H1 (cell line): ENCODE results near the gene ITFG2. TPM values are rescaled to one million over a fixed set of nuclear protein-coding genes. Genes with fewer than 3 reads are reported as not detected.
A peak's percentile ranks its signal among the peaks of the same experiment; 100 is the strongest.

Experiments used
- CTCF ChIA-PET: fragments of 300-600 bp; sonication (Branson Sonifier 250); formaldehyde crosslinking; loops from one replicate; lab custom pipeline; 2021; ENCODE audit not compliant: partially characterized antibody; lab: Charles Lee
- POLR2A ChIA-PET: fragments of 300-600 bp; sonication (Branson Sonifier 250); formaldehyde crosslinking; loops from one replicate; lab custom pipeline; 2021; ENCODE audit warnings: inconsistent platforms; ENCODE audit not compliant: partially characterized antibody; lab: Charles Lee
- DNase-seq, 2 experiments: peaks; one replicate each; pipeline versions ENCODE4 v3.0.0 to v3.0.0-alpha.2; 2010 to 2022; ENCODE audit warnings: low spot score in 2 of 2, low read depth in 1 of 2, mixed read lengths in 1 of 2
- FAIRE-seq: peaks from 2 replicates; lab custom pipeline; 2011; peaks lifted over from hg19 to GRCh38; lab: Jason Lieb, UNC
- H2AFZ ChIP-seq: 2 replicates; pipeline ENCODE4 v1.8.1; 2012; ENCODE audit warnings: low read length, inconsistent platforms
- H2AK5ac ChIP-seq: 2 replicates; pipeline ENCODE4 v1.6.1; 2013; ENCODE audit warnings: low read depth, low read length
- H2BK120ac ChIP-seq: replicated peaks from 2 replicates; pipeline ENCODE3; 2013; ENCODE audit warnings: low read depth, low read length, inconsistent platforms
- H2BK12ac ChIP-seq: 2 replicates; pipeline ENCODE4 v1.6.1; 2013; ENCODE audit warnings: low read depth, low read length
- H2BK15ac ChIP-seq: 2 replicates; pipeline ENCODE4 v1.6.1; 2013; ENCODE audit warnings: low read length
- H2BK20ac ChIP-seq: 2 replicates; pipeline ENCODE4 v1.6.1; 2013; ENCODE audit warnings: low read length
- H2BK5ac ChIP-seq: 2 replicates; pipeline ENCODE4 v1.6.1; 2013; ENCODE audit warnings: low read depth, low read length
- H3K14ac ChIP-seq: 2 replicates; pipeline ENCODE4 v1.6.1; 2013; ENCODE audit warnings: inconsistent platforms; ENCODE audit not compliant: insufficient read length
- H3K18ac ChIP-seq: 2 replicates; pipeline ENCODE4 v1.6.1; 2013; ENCODE audit warnings: low read length; ENCODE audit errors: extremely low read depth
- H3K23ac ChIP-seq: 2 replicates; pipeline ENCODE4 v1.6.1; 2013; ENCODE audit warnings: inconsistent platforms; ENCODE audit not compliant: insufficient read length
- H3K23me2 ChIP-seq: 2 replicates; pipeline ENCODE4 v1.6.1; 2013; ENCODE audit warnings: low read depth, low read length
- H3K27ac ChIP-seq: 2 replicates; pipeline ENCODE4 v1.6.1; 2011; ENCODE audit warnings: low read depth, low read length, inconsistent platforms
- H3K27me3 ChIP-seq, 4 experiments: replicated peaks in 1 of 4; 1 replicate in 1 of 4; 2 replicates in 3 of 4; pipeline versions ENCODE4 v1.6.1 to v1.8.1; 2011 to 2013; ENCODE audit warnings: low read length in 3 of 4, mild to moderate bottlenecking in 3 of 4, inconsistent platforms in 2 of 4, mixed read lengths in 2 of 4, moderate library complexity in 1 of 4; ENCODE audit not compliant: control insufficient read depth in 3 of 4, insufficient read depth in 3 of 4; ENCODE audit errors: extremely low read depth in 1 of 4
- H3K36me3 ChIP-seq, 4 experiments: 2 replicates each; pipeline versions ENCODE4 v1.6.1 to v1.8.1; 2011 to 2013; ENCODE audit warnings: mild to moderate bottlenecking in 4 of 4, low read length in 3 of 4, moderate library complexity in 2 of 4, control low read depth in 1 of 4, inconsistent platforms in 1 of 4; ENCODE audit not compliant: insufficient read depth in 4 of 4, control insufficient read depth in 2 of 4
- H3K4ac ChIP-seq: replicated peaks from 2 replicates; pipeline ENCODE3; 2013; ENCODE audit warnings: low read length, low read depth, mixed read lengths, inconsistent platforms; ENCODE audit not compliant: insufficient read length
- H3K4me1 ChIP-seq, 4 experiments: replicated peaks in 1 of 4; 1 replicate in 1 of 4; 2 replicates in 3 of 4; pipeline versions ENCODE4 v1.6.1 to v1.8.1; 2011 to 2013; ENCODE audit warnings: low read length in 3 of 4, inconsistent platforms in 2 of 4, mixed read lengths in 1 of 4; ENCODE audit not compliant: insufficient read depth in 4 of 4, control insufficient read depth in 3 of 4
- H3K4me2 ChIP-seq, 2 experiments: 2 replicates each; pipeline versions ENCODE4 v1.6.1 to v1.8.1; 2011 to 2013; ENCODE audit warnings: low read depth in 2 of 2, low read length in 2 of 2, control low read depth in 1 of 2, inconsistent platforms in 1 of 2, mild to moderate bottlenecking in 1 of 2; ENCODE audit not compliant: insufficient read depth in 1 of 2
- H3K4me3 ChIP-seq, 4 experiments: fragments of 200-600, 300-600 bp in 1 of 4; sonication (generic), shearing (Covaris generic), sonication (Bioruptor Twin) in 1 of 4; 2 replicates each; pipeline versions ENCODE4 v1.5.1 to v1.8.1; 2011 to 2016; ENCODE audit warnings: low read length in 4 of 4, low read depth in 3 of 4, control low read depth in 2 of 4, inconsistent platforms in 2 of 4, mild to moderate bottlenecking in 2 of 4, mixed read lengths in 1 of 4, moderate library complexity in 1 of 4; ENCODE audit not compliant: insufficient read depth in 2 of 4; ENCODE audit errors: extremely low read depth in 1 of 4
- H3K56ac ChIP-seq: replicated peaks from 2 replicates; pipeline ENCODE3; 2013; ENCODE audit warnings: low read depth, mild to moderate bottlenecking, mixed read lengths, low read length, inconsistent platforms; ENCODE audit not compliant: insufficient read length
- H3K79me1 ChIP-seq: 2 replicates; pipeline ENCODE4 v1.6.1; 2013; ENCODE audit warnings: low read depth, low read length, control low read depth
- H3K79me2 ChIP-seq, 2 experiments: 2 replicates each; pipeline versions ENCODE4 v1.6.1 to v1.8.1; 2012 to 2013; ENCODE audit warnings: low read length in 2 of 2, mild to moderate bottlenecking in 2 of 2, inconsistent platforms in 1 of 2; ENCODE audit not compliant: insufficient read depth in 2 of 2, control insufficient read depth in 1 of 2
- H3K9ac ChIP-seq, 4 experiments: replicated peaks in 1 of 4; 1 replicate in 1 of 4; 2 replicates in 3 of 4; pipeline versions ENCODE4 v1.6.1 to v1.8.1; 2011 to 2013; ENCODE audit warnings: low read depth in 3 of 4, low read length in 3 of 4, control low read depth in 2 of 4, mild to moderate bottlenecking in 2 of 4, moderate library complexity in 2 of 4, inconsistent platforms in 1 of 4; ENCODE audit errors: extremely low read depth in 1 of 4
- H3K9me3 ChIP-seq, 2 experiments: 2 replicates each; pipeline versions ENCODE4 v1.6.1 to v1.8.1; 2012 to 2013; ENCODE audit warnings: mild to moderate bottlenecking in 2 of 2, moderate library complexity in 2 of 2, control low read depth in 1 of 2, inconsistent platforms in 1 of 2, low read depth in 1 of 2, low read length in 1 of 2, mixed read lengths in 1 of 2; ENCODE audit not compliant: insufficient read depth in 2 of 2
- H4K20me1 ChIP-seq, 2 experiments: replicated peaks in 1 of 2; 2 replicates each; pipeline versions ENCODE3 to v1.8.1; 2011 to 2013; ENCODE audit warnings: inconsistent platforms in 2 of 2, low read length in 2 of 2, mild to moderate bottlenecking in 1 of 2; ENCODE audit not compliant: insufficient read depth in 2 of 2, control insufficient read depth in 1 of 2
- H4K5ac ChIP-seq: 2 replicates; pipeline ENCODE4 v1.6.1; 2013; ENCODE audit warnings: low read length, low read depth, mixed read lengths, inconsistent platforms; ENCODE audit not compliant: insufficient read length
- H4K8ac ChIP-seq: 2 replicates; pipeline ENCODE4 v1.8.0; 2013; ENCODE audit warnings: mild to moderate bottlenecking, moderate library complexity, low read length, inconsistent platforms; ENCODE audit not compliant: insufficient read depth; ENCODE audit errors: extremely low read depth
- H4K91ac ChIP-seq: replicated peaks from 2 replicates; pipeline ENCODE3; 2013; ENCODE audit warnings: low read length, mixed read lengths, inconsistent platforms; ENCODE audit not compliant: insufficient read length
- ASH2L ChIP-seq: fragments of 200-600, 300-600 bp; sonication (generic); IDR thresholded peaks from one replicate; pipeline ENCODE4 v1.7.1; 2017; ENCODE audit warnings: low read length
- KDM4A ChIP-seq: IDR thresholded peaks from one replicate; pipeline ENCODE4 v1.7.1; 2012; ENCODE audit warnings: low read depth, mild to moderate bottlenecking, moderate library complexity, low read length, inconsistent platforms; ENCODE audit not compliant: severe bottlenecking
- NRF1 ChIP-seq: IDR thresholded peaks from 2 replicates; pipeline ENCODE4 v1.6.1; 2011; ENCODE audit warnings: mild to moderate bottlenecking, low read depth, low read length, improper control_type of control experiment
- RAD21 ChIP-seq, 2 experiments: IDR thresholded peaks in 1 of 2; conservative IDR thresholded peaks in 1 of 2; 2 replicates each; pipeline ENCODE4 v1.6.1; 2011; ENCODE audit warnings: low read depth in 2 of 2, low read length in 2 of 2, improper control_type of control experiment in 1 of 2, inconsistent platforms in 1 of 2, mild to moderate bottlenecking in 1 of 2, moderate library complexity in 1 of 2
- RBBP5 ChIP-seq: IDR thresholded peaks from 2 replicates; pipeline ENCODE4 v1.7.1; 2012; ENCODE audit warnings: low read depth, mild to moderate bottlenecking, inconsistent platforms, low read length, moderate library complexity, borderline replicate concordance
- SIN3A ChIP-seq, 2 experiments: IDR thresholded peaks in 1 of 2; conservative IDR thresholded peaks in 1 of 2; 2 replicates each; pipeline ENCODE4 v1.6.1; 2011 to 2012; ENCODE audit warnings: low read length in 2 of 2, improper control_type of control experiment in 1 of 2, low read depth in 1 of 2, mild to moderate bottlenecking in 1 of 2
- SIX5 ChIP-seq: IDR thresholded peaks from 2 replicates; pipeline ENCODE4 v1.6.1; 2011; ENCODE audit warnings: mild to moderate bottlenecking, low read depth, low read length
- YY1 ChIP-seq: IDR thresholded peaks from 2 replicates; pipeline ENCODE4 v1.6.1; 2011; ENCODE audit warnings: low read depth, mild to moderate bottlenecking, low read length
- WGBS, 2 experiments: shearing (Covaris generic) in 1 of 2; methylation state at CpG; one replicate each; pipeline versions ENCODE4 v1.1.6 to v1.1.7; 2013 to 2015; ENCODE audit warnings: low lambda C conversion rate in 2 of 2, mixed read lengths in 2 of 2, inconsistent platforms in 1 of 2, low coverage in 1 of 2, missing lambda C conversion rate in 1 of 2; ENCODE audit not compliant: insufficient replicate concordance in 2 of 2, insufficient coverage in 1 of 2, insufficient read length in 1 of 2; ENCODE audit errors: extremely low coverage in 1 of 2, missing lambda C conversion rate in 1 of 2; 5-methylcytosine and 5-hydroxymethylcytosine counted together
- polyA plus RNA-seq, 7 experiments: library from polyadenylated mRNA; depleted of rRNA in 3 of 7; stranded (reverse) in 5 of 7; unstranded in 2 of 7; fragments of >200 nt in 5 of 7; fragments of 200-250 nt in 2 of 7; gene quantifications; 1 replicate in 5 of 7; 2 replicates in 1 of 7; 4 replicates in 1 of 7; pipeline versions ENCODE4 v1.2.1 to v1.2.3, GENCODE V29; 2011 to 2013; ENCODE audit warnings: missing spikeins in 2 of 7, mixed read lengths in 2 of 7
- total RNA-seq: library from RNA; stranded (reverse); fragmentation: NEBNext Ultra II Directional; extraction: Animal tissue kit (Norgen Biotek cat#: 25700); gene quantifications from 2 replicates; pipeline ENCODE4 v1.2.1, GENCODE V29; 2021

ITFG2 gene
- total and polyA plus RNA-seq, 2 of the 8 experiments (the other 6 are each of a cell fraction or from before 2014, with no cell fraction given) = 15.0 to 22.9 TPM

DNA sequence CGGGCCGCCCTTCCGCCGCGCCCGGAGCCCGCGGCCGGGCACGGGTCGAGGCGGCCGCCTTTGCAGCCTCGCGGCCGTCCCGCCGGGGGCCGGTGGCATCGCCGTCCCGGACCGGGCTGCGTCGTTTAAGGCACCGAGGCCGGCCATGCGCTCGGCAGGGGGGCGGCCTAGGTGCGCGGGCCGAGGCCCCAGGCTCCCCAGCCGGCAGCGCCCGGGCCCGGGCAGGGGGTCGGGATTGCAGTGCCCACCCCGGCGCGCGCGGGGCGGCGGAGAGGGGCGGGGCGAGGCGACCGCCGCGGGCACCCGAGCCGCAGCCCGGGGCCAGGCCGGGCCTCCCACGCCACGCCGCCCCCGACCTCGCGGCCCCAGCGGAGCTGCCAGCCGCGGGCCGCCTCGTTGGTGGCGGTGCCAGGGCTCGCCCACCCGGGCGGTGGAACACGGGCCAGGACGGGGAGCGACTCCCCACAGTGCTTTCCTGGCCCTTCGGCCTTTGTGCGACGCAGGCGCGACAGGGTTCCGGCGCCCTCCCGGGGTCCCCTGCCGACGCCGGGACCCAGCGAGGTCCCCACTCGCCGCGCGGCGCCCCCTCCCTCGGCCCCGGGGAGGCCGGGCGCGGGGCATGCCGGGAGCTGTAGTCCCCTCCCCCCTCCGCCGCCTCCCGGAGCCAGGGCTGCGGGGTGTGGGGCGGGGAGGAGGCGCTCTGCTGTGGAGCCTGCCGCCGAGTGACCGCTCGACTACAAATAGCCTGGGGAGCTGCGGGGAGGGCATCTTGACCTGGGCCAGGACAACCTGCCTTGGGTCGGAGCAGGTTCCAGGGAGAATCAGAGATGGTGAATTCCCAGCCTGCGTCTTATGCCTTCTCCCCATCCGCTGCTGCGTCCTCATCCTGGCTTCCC, 16.9 kb upstream of the ITFG2 start:
- no peak overlapping the region for H2BK15ac ChIP-seq
- H3K27me3 ChIP-seq = peaks cover 0 to 6% (median 4%) of the 10 kb centered on the region in 4 experiments; a peak in 6 of 7 replicates
- peaks cover 12 to 22% of the 10 kb centered on the region in 2 experiments for H4K20me1 ChIP-seq
- H2BK20ac ChIP-seq = no peak overlapping the region
- no peak overlapping the region for H4K91ac ChIP-seq
- peak overlapping the region; percentile 43 to 67 (median 62); a peak in 5 of 7 replicates for H3K9ac ChIP-seq
- no peak overlapping the region for H3K56ac ChIP-seq
- peak overlapping the region; percentile 4 for H3K4ac ChIP-seq
- 1% methylated on average over 43 of the region's 111 CpGs; no CpG with 5 or more reads in 1 of the 2 experiments for WGBS, 2 experiments
- H3K4me2 ChIP-seq = peak overlapping the region; percentile 86 to 92
- H3K23ac ChIP-seq = no peak overlapping the region
- H2BK5ac ChIP-seq = peak overlapping the region; percentile 68; the same call in 1 of the 2 replicates
- TF ChIP-seq ASH2L = peak; percentile 42
- 0 out of 2 replicates have a peak, but pooled peaks have one; percentile 8 for TF ChIP-seq YY1
- peak; percentile 12; the same call in 1 of the 2 replicates for TF ChIP-seq SIX5
- peak; percentile 89 for TF ChIP-seq KDM4A
- no peak for TF ChIP-seq NRF1
- TF ChIP-seq RAD21 (IDR thresholded peaks at IDR 0.05 in 1 of 2, conservative IDR thresholded peaks at IDR 0.05 in 1 of 2; ENCODE audit: low read depth in 2 of 2, low read length in 2 of 2) = no peak
- TF ChIP-seq SIN3A (conservative IDR thresholded peaks at IDR 0.05 in 1 of 2, IDR thresholded peaks at IDR 0.05 in 1 of 2; ENCODE audit: low read depth in 1 of 2, low read length in 2 of 2) = no peak
- TF ChIP-seq RBBP5 = no peak
- peak overlapping the region; percentile 59 for H4K8ac ChIP-seq
- H3K18ac ChIP-seq = no peak overlapping the region; the same call in 1 of the 2 replicates
- peak overlapping the region; percentile 38 for H4K5ac ChIP-seq
- ChIA-PET CTCF (interaction anchor here (1.0 to 5.2 kb wide), 14 partner anchors 10 to 113 kb away, joined by 3 to 34 read pairs (median 6); partner anchors contain the start of gene ITFG2), POLR2A (interaction anchor here (0.8 to 5.0 kb wide), 17 partner anchors 9 to 165 kb away, joined by 3 to 54 read pairs (median 5); partner anchors contain the start of gene ITFG2)
- H3K14ac ChIP-seq = no peak overlapping the region
- FAIRE-seq (no peak), DNase-seq (peak in 1 of 2 experiments; percentile 77)
- H3K4me1 ChIP-seq = peaks cover 4 to 6% (median 5%) of the 10 kb centered on the region in 4 experiments; a peak in 5 of 7 replicates
- H3K4me3 ChIP-seq = peak overlapping the region; percentile 59 to 73 (median 66)
- no peak overlapping the region for H3K27ac ChIP-seq
- H2AK5ac ChIP-seq = no peak overlapping the region
- H2BK12ac ChIP-seq = no peak overlapping the region; the same call in 1 of the 2 replicates
- no peaks in the 10 kb centered on the region for H3K9me3 ChIP-seq
- H3K23me2 ChIP-seq = peaks cover 11% of the 10 kb centered on the region; the same call in 1 of the 2 replicates
- H3K79me2 ChIP-seq = peaks cover 0 to 25% of the 10 kb centered on the region in 2 experiments; a peak in 2 of 4 replicates
- no peak overlapping the region for H2BK120ac ChIP-seq
- H3K36me3 ChIP-seq = peaks cover 27 to 38% (median 33%) of the 10 kb centered on the region in 4 experiments
- H2AFZ ChIP-seq = no peak overlapping the region
- H3K79me1 ChIP-seq = peaks cover 5% of the 10 kb centered on the region; the same call in 1 of the 2 replicates
